Astrocyte (in vitro differentiated cells and primary cell): Measurements from ENCODE around the gene MFAP2. TPM values are rescaled to one million over a fixed set of nuclear protein-coding genes. Genes with fewer than 3 reads are reported as not detected.
"Not testable (repeated sequence)": the region's sequence is repeated elsewhere in the genome, so short reads cannot be mapped to it uniquely, and the experiment has no call there.

Source experiments
- DNase-seq: peaks from one replicate; pipeline ENCODE4 v3.0.0-alpha.2; 2010; ENCODE audit warnings: low read depth
- FAIRE-seq: peaks from 2 replicates; lab custom pipeline; 2011; peaks lifted over from hg19 to GRCh38; lab: Jason Lieb, UNC
- H2AFZ ChIP-seq: 2 replicates; pipeline ENCODE4 v1.6.0; 2012; ENCODE audit warnings: low read depth, low read length, inconsistent platforms
- H3K27ac ChIP-seq: 2 replicates; pipeline ENCODE4 v1.5.1; 2011; ENCODE audit warnings: low read depth, low read length, inconsistent platforms
- H3K27me3 ChIP-seq: 2 replicates; pipeline ENCODE4 v1.6.0; 2011; ENCODE audit warnings: low read length, inconsistent platforms; ENCODE audit not compliant: insufficient read depth
- H3K36me3 ChIP-seq: 2 replicates; pipeline ENCODE4 v1.5.1; 2011; ENCODE audit warnings: low read length, inconsistent platforms; ENCODE audit not compliant: insufficient read depth
- H3K4me1 ChIP-seq: 2 replicates; pipeline ENCODE4 v1.5.1; 2011; ENCODE audit warnings: low read length, inconsistent platforms; ENCODE audit not compliant: insufficient read depth
- H3K4me2 ChIP-seq: 2 replicates; pipeline ENCODE4 v1.6.0; 2012; ENCODE audit warnings: low read length, inconsistent platforms
- H3K4me3 ChIP-seq: 2 replicates; pipeline ENCODE4 v1.5.1; 2011; ENCODE audit warnings: low read depth, mild to moderate bottlenecking, low read length, inconsistent platforms; ENCODE audit not compliant: insufficient read depth
- H3K79me2 ChIP-seq: 2 replicates; pipeline ENCODE4 v1.6.0; 2012; ENCODE audit warnings: mild to moderate bottlenecking, low read length, inconsistent platforms; ENCODE audit not compliant: insufficient read depth
- H3K9ac ChIP-seq: 2 replicates; pipeline ENCODE4 v1.6.0; 2012; ENCODE audit warnings: mild to moderate bottlenecking, low read length, inconsistent platforms
- H3K9me3 ChIP-seq: 2 replicates; pipeline ENCODE4 v1.5.1; 2012; ENCODE audit warnings: low read depth, mild to moderate bottlenecking, low read length, inconsistent platforms; ENCODE audit not compliant: insufficient read depth
- H4K20me1 ChIP-seq: 2 replicates; pipeline ENCODE4 v1.6.0; 2012; ENCODE audit warnings: low read length, inconsistent platforms; ENCODE audit not compliant: insufficient read depth
- H3K27ac Mint-ChIP-seq: one replicate; pipeline ENCODE4 v1.8.0; 2021; ENCODE audit warnings: mild to moderate bottlenecking, mixed read lengths; ENCODE audit not compliant: unreplicated experiment
- H3K27me3 Mint-ChIP-seq: one replicate; pipeline ENCODE4 v1.8.0; 2021; ENCODE audit warnings: low read depth, mixed read lengths; ENCODE audit not compliant: unreplicated experiment
- H3K36me3 Mint-ChIP-seq: one replicate; pipeline ENCODE4 v1.8.0; 2021; ENCODE audit warnings: low read depth, mixed read lengths; ENCODE audit not compliant: unreplicated experiment
- H3K4me1 Mint-ChIP-seq: one replicate; pipeline ENCODE4 v1.8.0; 2021; ENCODE audit warnings: low read depth, mixed read lengths; ENCODE audit not compliant: unreplicated experiment
- H3K4me3 Mint-ChIP-seq: one replicate; pipeline ENCODE4 v1.8.0; 2021; ENCODE audit warnings: mild to moderate bottlenecking, moderate library complexity, mixed read lengths; ENCODE audit not compliant: unreplicated experiment
- H3K9me3 Mint-ChIP-seq: one replicate; pipeline ENCODE4 v1.8.0; 2021; ENCODE audit warnings: mild to moderate bottlenecking, mixed read lengths; ENCODE audit not compliant: unreplicated experiment
- total RNA-seq: library from RNA; stranded (reverse); gene quantifications from 2 replicates; pipeline ENCODE4 v1.2.1, GENCODE V29; 2021

MFAP2 gene
- total RNA-seq, 1 donor from 2014 or later, result 121 TPM

DNA sequence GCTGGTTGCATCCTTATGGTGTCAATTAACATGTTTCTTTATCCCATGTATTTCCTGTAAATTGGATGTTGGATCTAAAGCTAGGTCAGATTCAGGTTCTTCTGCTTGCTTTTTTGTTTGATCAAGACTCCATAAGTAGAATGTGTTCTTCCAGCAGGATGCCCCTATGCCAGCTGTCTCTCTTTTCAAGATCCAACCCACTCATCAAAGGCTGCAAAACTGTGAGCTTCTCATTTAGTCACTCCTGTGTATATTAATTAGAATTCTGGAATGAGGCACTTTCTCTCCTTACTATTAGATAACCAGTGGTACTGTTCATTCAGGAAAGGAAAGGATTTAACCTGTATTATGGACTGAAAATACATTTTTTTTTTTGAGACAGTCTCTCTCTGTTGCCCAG is 46.5 kb downstream of the MFAP2 start:
- H3K4me3 ChIP-seq, H3K36me3 ChIP-seq, DNase-seq, H3K27me3 ChIP-seq, H3K4me1 Mint-ChIP-seq, H3K4me1 ChIP-seq, H4K20me1 ChIP-seq, H3K27ac ChIP-seq, H3K27ac Mint-ChIP-seq, H3K9me3 ChIP-seq, FAIRE-seq, H3K79me2 ChIP-seq, H3K9me3 Mint-ChIP-seq, H3K4me3 Mint-ChIP-seq, H3K4me2 ChIP-seq, H3K9ac ChIP-seq, H2AFZ ChIP-seq: not testable (repeated sequence)
- Mint-ChIP-seq H3K27me3 (peaks cover 14% of the 10 kb centered on the region), H3K36me3 (peaks cover 15% of the 10 kb centered on the region)

DNA sequence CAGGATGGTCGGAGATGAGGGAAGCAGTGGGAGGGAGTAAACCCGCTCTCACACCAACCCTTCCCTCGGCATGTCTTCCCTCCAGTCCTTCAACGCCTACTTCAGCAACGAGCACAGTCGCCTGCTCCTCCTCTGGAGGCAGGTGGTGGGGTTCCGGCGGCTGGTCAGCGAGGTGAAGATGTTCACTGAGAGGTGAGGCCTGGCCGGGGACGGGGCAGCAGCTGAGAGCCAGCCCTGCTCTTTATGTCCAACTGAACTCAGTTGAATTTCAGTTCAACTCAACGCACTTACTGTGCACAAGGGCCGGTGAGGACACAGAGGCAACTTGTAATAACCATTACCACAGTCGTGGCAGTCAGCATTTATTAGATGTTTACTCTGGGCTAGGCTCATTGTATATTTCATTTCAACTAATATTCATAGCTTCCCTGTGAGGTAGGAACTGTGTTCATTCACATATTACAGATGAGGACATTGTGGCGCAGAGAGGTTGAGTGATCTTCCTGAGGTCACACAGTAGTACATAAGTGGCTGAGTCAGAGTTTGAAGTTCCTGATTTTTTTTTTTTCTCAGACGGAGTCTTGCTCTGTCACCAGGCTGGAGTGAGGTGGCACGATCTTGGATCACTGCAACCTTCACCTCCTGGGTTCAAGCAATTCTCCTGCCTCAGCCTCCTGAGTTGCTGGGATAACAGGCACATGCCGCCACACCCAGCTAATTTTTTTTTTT is 49.0 kb downstream of the MFAP2 start:
- H3K27me3 ChIP-seq, DNase-seq, H3K9ac ChIP-seq, H3K27ac ChIP-seq, H2AFZ ChIP-seq, H3K27me3 Mint-ChIP-seq, H3K27ac Mint-ChIP-seq, H3K36me3 ChIP-seq, FAIRE-seq, H3K79me2 ChIP-seq, H3K9me3 Mint-ChIP-seq, H3K9me3 ChIP-seq, H3K4me3 ChIP-seq, H3K4me2 ChIP-seq, H3K4me3 Mint-ChIP-seq, H3K4me1 Mint-ChIP-seq, H3K4me1 ChIP-seq: not testable (repeated sequence)
- peaks cover 11% of the 10 kb centered on the region for H3K36me3 Mint-ChIP-seq
- peaks cover 17% of the 10 kb centered on the region for H4K20me1 ChIP-seq

GRCh38 chr1:16929146-16930041 is 51.0 kb downstream of the MFAP2 start:
- H3K27me3 ChIP-seq, H3K4me3 ChIP-seq, H3K36me3 ChIP-seq, H3K27ac Mint-ChIP-seq, DNase-seq, H3K27ac ChIP-seq, H3K9ac ChIP-seq, H3K4me2 ChIP-seq, H3K79me2 ChIP-seq, FAIRE-seq, H2AFZ ChIP-seq, H3K4me1 ChIP-seq, H3K9me3 ChIP-seq, H3K9me3 Mint-ChIP-seq, H3K4me1 Mint-ChIP-seq, H3K4me3 Mint-ChIP-seq: not testable (repeated sequence)
- peaks cover 22% of the 10 kb centered on the region for H4K20me1 ChIP-seq
- Mint-ChIP-seq H3K27me3 (peaks cover 12% of the 10 kb centered on the region), H3K36me3 (peaks cover 10% of the 10 kb centered on the region)
